Germinal center (tissue), 1 donor: ENCODE results near the gene STARD9.
"Not testable (repeated sequence)": the region's sequence is repeated elsewhere in the genome, so short reads cannot be mapped to it uniquely, and the experiment has no call there.

Source experiments
- DNase-seq: peaks from one replicate; pipeline ENCODE4 v3.0.0; 2012; ENCODE audit warnings: mixed read lengths, low spot score

The STARD9 gene

GRCh38 chr15:42730135-42730534, 154.7 kb downstream of the STARD9 start:
- no peak for DNase-seq

GRCh38 chr15:42730536-42730935, 155.1 kb downstream of the STARD9 start:
- no peak for DNase-seq

- no peak for DNase-seq
These were observed 156.1 kb downstream of the STARD9 start for GRCh38 chr15:42731461-42731860.

DNA sequence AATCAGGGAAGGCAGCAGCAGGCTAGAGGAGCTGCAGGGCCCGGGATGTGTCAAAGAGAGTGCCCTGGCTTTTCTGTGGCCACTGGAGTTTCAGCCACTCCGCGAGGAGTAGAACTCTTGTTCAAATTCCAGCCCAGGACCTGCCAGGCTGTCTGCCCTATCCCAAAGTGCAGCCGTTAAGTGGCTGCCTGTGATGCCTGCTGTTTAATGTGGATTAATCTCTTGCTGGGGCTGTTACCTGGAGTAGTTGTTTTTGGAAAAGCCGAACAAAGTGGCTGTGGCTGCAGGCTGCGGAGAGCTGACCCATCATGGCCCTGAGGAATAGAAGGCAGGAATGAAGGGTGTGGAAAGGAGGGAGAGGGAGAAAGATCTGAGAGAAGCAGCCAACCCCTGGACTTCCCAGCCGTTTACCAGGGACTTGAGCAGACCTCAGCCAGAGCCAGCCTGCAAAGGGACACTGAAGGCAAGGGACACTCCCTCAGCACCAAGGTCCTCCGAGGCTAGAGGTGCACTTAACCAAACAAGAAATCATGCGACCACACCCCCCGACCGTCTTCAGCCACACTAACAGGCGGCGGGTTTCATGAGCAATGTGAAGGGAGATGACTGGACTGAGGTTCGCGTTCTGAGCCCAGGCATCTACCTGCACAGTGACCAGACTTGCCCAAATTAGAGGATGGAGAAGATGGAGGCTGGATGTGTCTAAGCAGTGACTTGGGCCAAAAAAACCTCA, 156.9 kb downstream of the STARD9 start:
- no peak for DNase-seq

DNA sequence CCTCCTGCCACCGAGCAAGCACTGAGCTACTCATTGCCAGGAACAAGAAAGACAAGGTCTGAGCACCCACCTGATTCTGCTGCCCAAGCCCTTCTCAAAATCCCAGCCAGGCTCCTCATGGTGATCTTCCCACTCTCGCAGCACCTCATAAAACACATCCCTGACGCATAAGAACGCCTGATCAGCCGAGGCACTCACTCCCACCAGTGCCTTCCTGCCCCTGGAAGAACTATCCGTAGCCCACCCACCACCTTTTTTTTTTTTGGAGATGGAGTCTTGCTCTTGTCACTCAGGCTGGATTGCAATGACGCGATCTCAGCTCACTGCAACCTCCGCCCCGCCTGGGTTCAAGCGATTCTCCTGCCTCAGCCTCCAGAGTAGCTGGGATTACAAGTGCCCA, 157.6 kb downstream of the STARD9 start:
- no peak for DNase-seq

- DNase-seq: no peak
These were observed 158.8 kb downstream of the STARD9 start for GRCh38 chr15:42734076-42734672.

DNA sequence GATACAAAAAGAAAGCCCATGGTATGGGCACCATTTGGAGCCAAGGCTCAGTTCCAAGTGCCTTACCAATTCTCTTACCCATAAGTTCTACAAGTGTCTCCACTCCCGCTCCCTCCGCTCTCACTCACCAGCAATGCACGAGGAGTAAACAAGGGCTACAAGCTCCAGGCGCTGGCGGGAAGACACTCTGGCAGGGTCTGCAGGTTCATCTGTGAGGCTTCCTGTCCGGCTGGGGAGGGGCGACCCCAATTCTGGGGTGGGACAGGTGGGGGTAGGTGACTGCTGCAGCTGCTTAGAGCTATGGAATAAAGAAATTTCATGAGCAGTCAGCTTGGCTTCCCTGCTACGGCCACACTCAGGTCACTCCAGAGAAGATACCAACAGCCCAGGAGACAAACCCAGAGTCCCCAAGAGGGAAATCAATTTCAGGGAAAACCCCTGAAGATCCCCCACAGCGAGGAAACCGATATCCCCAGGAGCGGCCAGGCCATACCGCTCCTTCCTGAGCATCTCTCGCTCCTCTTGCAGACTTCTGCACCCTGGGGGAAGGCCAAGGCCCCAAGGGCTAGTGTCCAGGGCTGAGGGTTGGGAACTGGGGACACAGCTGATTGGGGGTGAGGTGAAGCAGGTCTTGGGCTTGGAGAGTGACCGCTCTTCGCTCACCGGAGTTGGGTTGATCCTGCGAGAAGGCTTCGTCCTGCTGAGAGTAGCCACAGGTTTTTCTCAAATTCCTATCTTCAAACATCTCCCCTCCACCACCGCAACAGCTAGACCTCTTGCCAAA, 160.2 kb downstream of the STARD9 start:
- DNase-seq: no peak

- DNase-seq: peak; percentile 52
These were observed 160.9 kb downstream of the STARD9 start for GRCh38 chr15:42736178-42736792.

DNA sequence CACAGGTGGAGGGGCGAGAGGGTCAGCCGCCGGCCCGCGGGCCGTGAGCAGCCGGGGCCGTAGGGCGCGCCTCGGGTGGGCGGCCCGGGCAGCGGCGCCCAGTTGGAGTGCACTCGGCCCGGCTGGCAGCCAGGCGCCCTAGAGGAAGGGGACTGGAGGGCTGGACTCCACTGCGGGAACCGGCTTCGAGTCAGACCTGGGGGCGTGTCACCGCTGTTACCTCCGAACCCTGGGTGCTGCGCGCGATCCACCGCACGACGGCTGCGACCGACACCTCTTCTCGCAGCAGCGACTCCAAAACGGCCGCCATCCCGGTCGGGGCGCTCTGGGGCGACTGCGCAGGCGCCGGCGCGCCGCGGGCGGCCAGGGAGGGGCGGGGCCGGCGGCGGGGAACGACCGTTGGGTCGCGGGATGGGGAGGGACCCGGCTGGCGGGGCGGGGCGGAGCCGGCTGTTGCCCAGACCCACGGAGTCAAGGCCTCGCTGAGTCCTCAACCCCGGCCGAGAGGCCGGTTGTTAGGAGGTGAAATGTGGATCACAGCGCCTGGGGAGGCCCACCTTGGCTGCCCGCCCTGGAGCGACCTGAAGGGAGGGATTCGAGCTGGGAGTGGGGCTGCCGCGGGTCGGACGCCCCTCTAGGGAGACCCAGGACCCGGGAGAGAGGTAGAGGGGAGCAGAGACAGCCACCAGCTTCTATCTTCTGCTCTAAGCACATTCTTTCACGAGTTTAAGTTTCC, 161.6 kb downstream of the STARD9 start, which contains the start of gene CDAN1:
Gene CDAN1, minus strand, starts transcription at position 336 of the 736 bp plus-strand sequence. Its CDS starts 26 bp downstream, at position 310.
- DNase-seq: peak; percentile 99

DNA sequence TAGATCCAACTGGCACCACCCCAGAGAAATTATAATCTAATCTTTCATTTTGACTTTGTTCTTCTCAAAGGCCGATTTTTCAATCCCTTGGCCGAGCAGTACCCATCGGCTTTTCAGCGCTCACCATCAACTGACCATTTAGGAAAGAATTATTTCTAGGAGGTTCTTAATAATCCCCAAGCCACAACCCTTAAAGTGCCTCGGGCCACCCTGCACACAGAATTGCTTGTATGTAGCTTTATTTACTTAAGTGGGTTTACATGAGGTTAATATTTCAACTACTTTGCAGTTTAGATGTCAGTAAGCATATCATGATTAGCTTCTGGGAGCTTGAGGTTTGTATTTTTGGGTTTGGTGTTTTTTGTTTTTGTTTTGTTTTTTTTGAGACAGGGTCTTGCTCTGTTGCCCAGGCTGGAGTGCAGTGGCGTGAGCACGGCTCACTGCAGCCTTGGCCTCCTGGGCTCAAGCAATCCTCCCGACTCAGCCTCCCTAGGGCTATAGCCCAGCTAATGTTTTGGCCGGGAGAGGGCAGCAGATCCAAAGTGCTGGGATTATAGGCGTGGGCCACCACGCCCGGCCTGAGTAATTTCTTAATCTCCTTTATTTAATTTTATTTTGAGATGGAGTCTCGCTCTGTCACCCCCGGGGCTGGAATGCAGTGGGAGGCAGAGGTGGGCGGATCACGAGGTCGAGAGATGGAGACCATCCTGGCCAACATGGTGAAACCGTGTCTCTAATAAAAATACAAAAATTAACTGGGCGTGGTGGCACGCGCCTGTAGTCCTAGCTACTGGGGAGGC, 162.3 kb downstream of the STARD9 start:
- DNase-seq: no peak

DNA sequence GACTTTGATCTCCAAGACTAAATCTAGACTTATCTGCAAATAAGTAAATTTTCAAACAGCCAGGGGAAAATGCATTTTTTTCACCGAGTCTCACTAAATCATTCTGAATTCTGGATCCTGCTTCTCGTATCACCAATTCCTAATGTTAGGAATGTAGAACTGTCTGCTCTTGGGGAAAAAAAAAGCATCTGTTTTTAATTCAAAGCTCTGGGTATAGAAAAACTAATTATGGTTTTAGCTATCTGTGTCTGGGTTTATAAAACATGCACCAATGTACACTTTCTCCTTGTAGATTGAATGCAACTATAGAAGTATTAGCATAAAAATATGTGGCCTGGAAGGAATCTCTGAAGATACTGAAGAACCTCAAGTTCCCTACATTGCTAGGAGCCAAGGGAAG, 166.3 kb downstream of the STARD9 start:
- DNase-seq: no peak

GRCh38 chr15:42742149-42742548, 166.7 kb downstream of the STARD9 start:
- DNase-seq: no peak

DNA sequence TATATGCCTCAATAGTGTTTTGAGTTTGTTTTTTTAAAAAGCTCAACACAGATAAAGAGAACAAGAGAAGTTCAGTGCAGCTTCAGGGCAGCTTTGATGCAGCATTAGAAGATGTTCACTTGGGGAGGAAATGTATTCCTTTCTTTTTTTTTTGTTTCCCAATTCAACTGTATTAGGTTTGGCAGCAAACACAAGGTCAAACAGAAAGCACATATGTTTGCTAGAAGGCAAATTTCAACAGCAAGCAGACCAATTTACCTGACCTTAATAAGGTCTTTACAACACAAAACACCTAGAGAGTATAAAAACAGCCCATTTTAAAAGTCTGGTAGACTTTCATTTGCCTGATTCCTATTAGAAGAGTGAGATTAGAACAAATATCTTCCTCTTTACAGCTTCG, 168.8 kb downstream of the STARD9 start:
- no peak for DNase-seq

DNA sequence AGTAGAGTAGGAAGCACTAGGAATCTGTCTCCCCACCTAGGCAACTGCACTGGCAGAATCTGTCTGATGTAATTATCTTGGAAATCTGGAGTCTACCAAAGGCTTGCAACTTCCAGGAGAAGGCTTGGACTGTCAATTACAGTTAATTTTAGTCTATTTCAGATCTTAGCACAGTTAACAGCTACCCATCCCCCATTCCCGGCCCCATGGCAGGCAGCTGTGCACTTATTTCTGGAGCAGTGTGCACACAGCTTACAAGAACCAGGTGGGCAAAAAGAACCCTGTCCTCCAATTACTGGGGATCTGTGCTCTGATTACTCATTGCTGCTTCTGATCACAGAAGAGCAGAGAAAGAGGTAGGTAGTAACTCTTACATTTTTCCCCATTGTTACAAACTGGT, 173.9 kb downstream of the STARD9 start:
- no peak for DNase-seq

- DNase-seq: no peak
These were observed 174.9 kb downstream of the STARD9 start for GRCh38 chr15:42750306-42750705.

GRCh38 chr15:42759093-42759492, 183.7 kb downstream of the STARD9 start:
- DNase-seq: no peak

GRCh38 chr15:42760759-42761158, 185.4 kb downstream of the STARD9 start:
- DNase-seq: no peak

DNA sequence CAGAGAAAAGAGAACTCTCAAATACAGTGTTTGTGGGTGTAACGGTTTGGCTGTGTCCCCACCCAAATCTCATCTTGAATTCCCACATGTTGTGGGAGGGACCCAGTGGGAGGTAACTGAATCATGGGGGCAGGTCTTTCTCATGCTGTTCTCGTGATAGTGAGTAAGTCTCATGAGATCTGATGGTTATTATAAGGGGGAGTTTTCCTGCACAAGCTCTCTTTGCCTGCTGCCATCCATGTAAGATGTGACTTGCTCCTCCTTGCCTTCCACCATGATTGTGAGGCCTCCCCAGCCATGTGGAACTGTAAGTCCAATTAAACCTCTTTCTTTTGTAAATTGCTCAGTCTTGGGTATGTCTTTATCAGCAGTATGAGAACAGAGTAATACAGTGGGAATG, 186.4 kb downstream of the STARD9 start:
- not testable (repeated sequence) for DNase-seq

DNA sequence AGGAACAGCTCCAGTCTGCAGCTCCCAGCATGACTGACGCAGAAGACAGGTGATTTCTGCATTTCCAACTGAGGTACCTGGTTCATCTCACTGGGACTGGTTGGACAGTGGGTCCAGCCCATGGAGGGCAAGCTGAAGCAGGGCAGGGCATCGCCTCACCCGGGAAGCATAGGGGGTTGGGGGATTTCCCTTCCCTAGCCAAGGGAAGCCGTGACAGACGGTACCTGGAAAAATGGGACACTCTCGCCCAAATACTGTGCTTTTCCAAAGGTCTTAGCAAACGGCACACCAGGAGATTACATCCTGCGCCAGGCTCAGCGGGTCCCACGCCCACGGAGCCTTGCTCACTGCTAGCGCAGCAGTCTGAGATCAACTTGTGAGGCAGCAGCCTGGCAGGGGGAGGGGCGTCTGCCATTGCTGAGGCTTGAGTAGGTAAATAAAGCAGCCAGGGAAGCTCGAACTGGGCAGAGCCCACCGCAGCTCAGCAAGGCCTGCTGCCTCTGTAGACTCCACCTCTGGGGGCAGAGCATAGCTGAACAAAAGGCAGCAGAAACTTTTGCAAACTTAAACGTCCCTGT, 188.8 kb downstream of the STARD9 start:
- DNase-seq: not testable (repeated sequence)

DNA sequence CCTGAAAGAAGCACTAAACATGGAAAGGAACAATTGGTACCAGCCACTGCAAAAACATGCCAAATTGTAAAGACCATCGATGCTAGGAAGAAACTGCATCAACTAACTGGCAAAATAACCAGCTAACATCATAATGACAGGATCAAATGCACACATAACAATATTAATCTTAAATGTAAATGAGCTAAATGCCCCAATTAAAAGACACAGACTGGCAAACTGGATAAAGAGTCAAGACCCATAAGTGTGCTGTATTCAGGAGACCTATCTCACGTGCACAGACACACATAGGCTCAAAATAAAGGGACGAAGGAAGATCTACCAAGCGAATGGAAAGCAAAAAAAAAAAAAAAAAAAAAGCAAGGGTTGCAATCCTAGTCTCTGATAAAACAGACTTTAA, 190.7 kb downstream of the STARD9 start:
- not testable (repeated sequence) for DNase-seq
